ENCODE data around the gene PDE6A. TPM values are rescaled to one million over a fixed set of nuclear protein-coding genes. Genes with fewer than 3 reads are reported as not detected.
A peak's percentile ranks its signal among the peaks of the same experiment; 100 is the strongest.
"Not testable (repeated sequence)": the region's sequence is repeated elsewhere in the genome, so short reads cannot be mapped to it uniquely, and the experiment has no call there.

PDE6A gene
- total RNA-seq, 1 donor from 2014 or later: not detected

DNA sequence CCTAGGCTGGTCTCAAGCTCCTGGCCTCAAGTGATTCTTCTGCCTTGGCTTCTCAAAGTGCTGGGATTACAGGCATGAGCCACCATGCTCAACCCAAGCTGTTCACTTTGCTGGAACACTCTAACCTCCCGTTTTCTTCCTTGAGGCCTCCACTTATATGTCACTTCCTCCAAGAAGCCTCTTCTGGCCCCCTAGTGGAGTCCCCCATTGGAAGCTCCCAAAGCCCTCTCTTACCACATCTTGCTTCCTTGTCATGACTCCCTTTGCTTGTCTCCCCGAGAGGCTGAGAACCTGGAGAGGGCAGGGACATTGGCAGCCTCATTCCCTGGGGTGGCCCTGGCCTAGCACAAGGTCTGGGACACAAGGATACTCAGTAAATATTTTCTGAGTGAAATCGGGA, 80.8 kb downstream of the PDE6A start:
- DNase-seq (ENCODE audit: low spot score): no peak

- DNase-seq (ENCODE audit: low spot score): no peak
Measured at GRCh38 chr5:149863176-149863575, 81.4 kb downstream of the PDE6A start.

DNA sequence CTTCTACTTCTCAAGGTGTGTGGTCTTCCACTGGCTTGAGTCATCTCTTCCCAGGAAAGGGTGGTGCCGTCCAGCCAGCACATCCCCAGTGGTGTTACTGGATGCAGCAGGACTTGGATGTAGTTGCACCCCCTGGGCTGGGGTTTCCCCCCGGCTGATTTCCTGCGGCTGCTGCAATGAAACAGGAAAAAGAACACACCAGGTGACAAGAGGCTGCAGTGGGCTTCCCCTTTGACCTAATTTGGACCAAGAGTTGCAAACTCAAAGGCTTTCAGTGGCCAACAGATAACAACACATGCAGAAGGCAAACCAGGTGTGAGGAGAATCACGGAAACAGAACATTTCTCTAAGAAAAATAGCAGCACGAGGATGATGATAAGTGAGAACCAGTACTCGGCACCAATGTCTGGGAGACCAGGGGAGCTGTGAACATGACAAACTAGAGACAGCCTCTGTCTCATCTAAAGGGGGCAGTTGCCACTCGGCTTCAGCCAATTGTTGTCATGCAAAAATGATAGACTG, 83.7 kb downstream of the PDE6A start:
- no peak for DNase-seq (ENCODE audit: low spot score)

DNA sequence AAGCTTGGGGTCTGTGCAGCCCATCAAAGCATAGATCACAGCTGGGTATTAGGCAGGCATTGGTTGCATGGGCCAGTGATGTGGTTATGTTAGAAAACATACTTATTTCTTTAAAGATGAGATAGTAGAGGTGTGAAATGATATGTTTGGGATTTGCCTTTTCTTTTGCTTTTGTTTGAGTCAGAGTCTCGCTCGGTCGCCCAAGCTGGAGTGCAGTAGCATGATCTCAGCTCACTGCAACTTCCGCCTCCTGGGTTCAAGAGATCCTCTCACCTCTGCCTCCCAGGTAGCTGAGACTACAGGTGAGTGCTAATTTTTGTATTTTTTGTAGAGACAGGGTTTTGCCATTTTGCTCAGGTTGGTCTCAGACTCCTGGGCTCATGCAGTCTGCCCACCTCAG, 84.8 kb downstream of the PDE6A start:
- DNase-seq (ENCODE audit: low spot score): no peak

DNA sequence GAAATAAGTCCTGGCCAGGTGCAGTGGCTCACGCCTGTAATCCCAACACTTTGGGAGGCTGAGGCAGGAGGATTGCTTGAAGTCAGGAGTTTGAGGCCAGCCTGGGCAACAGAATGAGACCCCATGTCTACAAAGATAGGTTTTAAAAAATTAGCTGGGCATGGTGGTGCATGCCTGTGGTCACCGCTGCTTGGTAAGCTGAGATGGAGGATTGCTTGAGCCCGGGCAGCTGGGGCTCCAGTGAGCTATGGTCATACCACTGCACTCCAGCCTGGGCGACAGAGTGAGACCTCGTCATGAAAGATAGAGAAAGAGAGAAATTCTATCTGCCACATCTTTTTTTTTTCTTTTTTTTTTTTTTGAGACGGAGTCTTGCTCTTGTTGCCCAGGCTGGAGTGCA, 86.1 kb downstream of the PDE6A start:
- DNase-seq (ENCODE audit: low spot score): not testable (repeated sequence)

DNA sequence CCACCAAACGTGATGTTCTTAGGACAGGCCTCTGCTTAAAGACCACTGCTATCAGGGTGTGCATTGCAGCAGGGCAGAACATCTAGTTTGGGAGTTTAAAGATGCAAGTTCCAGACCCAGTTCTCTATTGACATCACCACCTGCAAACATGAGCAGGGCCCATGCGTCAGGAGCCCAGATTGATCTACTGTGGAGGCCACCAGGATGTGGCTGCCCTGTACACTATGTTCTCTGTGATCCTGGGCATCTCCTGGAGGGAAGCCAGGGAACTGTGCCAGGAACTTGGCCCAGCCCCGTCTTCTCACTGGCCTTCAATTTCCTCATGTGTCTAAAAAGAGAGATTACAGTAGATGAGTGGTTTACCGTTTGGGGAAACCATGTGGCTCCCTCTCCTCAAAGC, 87.1 kb downstream of the PDE6A start:
- DNase-seq (ENCODE audit: low spot score): peak; percentile 90

GRCh38 chr5:149855366-149855765, 89.2 kb downstream of the PDE6A start:
- no peak for DNase-seq (ENCODE audit: low spot score)

- no peak for DNase-seq (ENCODE audit: low spot score)
Measured at GRCh38 chr5:149854866-149855265, 89.7 kb downstream of the PDE6A start.

- DNase-seq (ENCODE audit: low spot score): no peak
Measured at GRCh38 chr5:149853701-149854100, 90.9 kb downstream of the PDE6A start.

GRCh38 chr5:149853331-149853648, 91.3 kb downstream of the PDE6A start:
- no peak for DNase-seq (ENCODE audit: low spot score)

DNA sequence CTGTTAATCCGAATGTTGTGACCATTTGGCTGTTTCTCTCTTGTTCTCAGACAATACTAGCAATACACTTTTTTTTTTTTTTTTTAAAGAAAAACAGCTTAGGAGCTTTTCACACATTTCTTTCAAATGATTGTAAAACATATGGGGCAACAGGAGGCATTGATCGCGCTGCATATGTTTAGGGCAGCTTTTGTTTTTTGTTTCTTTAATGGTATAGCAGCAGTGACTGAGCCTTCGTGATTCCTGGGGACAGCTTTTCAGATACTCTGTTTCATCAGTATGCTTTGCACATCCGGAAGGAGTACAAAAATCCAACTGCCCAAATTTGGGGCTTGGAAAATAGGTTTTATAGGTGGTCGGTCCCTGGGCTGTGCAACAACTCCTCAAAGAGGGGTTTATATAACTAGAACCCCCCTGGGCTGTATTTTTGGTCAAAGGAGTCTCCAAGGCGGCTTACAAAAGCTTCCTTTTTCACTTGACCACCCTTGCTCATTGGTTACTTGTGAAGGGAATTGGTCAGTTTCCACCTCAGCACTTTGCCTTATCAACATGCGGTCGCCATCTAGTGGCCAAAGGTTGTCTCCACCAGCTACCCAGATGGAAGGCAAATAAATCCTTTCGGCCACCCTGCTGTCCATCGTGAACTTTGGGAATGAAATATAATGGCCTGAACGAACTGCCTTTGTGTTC, 91.8 kb downstream of the PDE6A start:
- DNase-seq (ENCODE audit: low spot score): peak; percentile 80

- DNase-seq (ENCODE audit: low spot score): no peak
Measured at GRCh38 chr5:149851211-149851610, 93.4 kb downstream of the PDE6A start.

DNA sequence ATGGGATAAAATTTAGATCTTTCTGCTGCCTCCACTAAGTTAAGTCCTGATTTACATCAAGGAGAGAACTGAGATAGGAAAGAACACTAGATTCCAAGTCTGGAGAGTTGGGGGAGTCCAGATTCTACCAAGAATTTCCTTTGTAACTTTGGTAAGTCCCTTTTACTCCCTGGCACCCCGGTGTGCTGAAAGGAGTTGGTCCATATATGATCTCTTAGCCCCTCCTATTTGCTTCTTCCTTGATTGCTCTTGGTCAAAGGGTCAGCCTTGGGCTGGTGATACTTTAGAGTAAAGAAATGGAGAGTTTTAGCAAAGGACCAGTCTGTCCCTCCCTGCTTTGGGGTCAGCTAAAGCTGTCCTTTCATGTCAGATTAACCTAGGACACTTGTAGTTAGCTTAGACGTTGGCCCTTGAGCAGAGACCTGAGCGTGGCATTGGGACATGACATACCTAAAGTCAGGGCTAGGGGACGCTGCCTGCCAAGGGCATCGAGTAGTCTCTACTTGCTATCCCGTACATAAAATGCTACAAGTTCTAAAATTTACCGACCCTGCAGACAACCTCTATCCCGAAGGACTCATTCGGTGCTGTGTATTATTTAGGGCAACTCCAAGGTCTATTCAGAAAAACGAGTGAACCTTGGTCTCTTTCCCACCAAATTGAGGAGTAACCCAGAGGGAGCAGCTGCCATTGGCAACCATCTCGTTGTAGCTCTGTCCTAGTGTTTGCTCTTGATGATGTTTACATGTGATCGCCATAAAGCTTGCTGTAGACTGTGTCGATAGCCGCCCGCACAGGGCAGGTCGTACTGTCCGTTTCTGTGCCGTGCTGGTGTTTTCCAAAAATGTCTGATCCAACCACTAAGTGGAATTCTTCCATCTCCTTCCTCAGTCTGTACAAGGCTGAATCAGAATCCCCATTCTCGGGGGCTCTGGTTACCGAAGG, 94.4 kb downstream of the PDE6A start:
- DNase-seq (ENCODE audit: low spot score): no peak

GRCh38 chr5:149849280-149849965, 95.2 kb downstream of the PDE6A start:
- DNase-seq (ENCODE audit: low spot score): no peak

DNA sequence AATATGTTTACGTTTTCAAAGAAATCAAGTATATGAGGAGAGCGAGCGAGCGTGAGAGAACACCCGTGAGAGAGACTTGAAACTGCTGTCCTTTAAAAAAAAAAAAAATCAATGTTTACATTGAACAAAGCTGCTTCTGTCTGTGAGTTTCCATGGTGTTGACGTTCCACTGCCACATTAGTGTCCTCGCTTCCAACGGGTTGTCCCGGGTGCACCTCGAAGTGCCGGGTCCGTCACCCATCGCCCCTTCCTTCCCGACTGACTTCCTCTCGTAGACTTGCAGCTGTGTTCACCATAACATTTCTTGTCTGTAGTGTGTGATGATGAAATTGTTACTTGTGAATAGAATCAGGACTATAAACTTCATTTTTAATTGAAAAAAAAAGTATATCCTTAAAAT, 97.0 kb downstream of the PDE6A start:
- no peak for DNase-seq (ENCODE audit: low spot score)

GRCh38 chr5:149846021-149846420, 98.6 kb downstream of the PDE6A start:
- DNase-seq (ENCODE audit: low spot score): no peak

DNA sequence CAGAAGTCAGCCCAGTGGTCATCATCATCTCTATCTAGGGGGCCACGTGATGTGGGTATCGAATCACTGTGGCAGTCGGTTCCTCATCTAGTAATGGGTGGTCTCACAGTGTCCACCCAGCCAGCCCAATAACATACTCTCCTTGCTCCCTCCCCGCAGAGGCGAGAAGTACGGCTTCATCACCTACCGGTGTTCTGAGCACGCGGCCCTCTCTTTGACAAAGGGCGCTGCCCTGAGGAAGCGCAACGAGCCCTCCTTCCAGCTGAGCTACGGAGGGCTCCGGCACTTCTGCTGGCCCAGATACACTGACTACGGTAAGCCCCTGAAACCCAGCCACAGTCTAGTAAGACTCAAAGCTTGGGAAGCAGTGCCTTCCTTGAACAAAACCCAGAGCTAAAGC, 99.0 kb downstream of the PDE6A start:
- DNase-seq (ENCODE audit: low spot score): no peak

DNA sequence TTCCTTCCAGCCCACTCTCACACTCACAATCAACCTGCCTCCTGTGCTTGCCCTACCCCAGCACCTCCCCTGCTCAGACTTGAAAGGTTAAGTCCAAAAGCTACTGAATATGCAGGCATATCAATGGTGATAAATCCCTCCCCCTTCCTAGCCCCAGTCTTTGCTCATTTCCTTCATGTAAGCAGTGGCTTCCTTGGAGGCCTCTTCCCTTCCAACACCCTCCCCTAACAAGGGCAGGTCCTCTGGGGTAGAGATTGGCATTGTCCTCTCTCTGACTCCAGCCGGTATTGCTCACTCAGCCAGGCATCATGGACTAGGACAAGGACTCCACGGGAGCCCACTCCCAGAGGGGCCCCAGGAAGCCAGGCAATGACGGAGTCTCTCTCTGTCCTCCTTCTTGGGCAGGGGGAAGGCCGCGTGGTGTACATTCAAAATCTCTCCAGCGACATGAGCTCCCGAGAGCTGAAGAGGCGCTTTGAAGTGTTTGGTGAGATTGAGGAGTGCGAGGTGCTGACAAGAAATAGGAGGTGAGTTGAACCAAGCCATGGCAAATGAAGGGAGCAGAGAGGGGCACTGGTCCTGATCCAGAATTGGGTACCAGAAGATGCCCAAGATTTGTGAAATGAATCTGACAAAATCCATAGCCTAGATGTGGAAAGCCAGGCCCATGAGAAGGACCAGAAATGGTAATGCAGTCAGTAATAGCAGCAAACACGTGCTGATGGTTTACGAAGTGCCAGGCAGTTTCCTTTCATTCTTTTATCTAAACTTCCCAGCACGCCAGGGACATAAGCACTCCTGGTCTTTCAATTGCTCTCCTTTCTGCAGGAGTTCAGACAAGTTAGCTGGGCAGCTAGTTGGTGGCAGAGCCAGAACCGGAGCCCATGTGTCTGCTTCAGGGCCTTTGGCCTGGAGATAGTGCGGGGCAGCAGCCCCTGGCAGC, 102.5 kb downstream of the PDE6A start:
- no peak for DNase-seq (ENCODE audit: low spot score)

DNA sequence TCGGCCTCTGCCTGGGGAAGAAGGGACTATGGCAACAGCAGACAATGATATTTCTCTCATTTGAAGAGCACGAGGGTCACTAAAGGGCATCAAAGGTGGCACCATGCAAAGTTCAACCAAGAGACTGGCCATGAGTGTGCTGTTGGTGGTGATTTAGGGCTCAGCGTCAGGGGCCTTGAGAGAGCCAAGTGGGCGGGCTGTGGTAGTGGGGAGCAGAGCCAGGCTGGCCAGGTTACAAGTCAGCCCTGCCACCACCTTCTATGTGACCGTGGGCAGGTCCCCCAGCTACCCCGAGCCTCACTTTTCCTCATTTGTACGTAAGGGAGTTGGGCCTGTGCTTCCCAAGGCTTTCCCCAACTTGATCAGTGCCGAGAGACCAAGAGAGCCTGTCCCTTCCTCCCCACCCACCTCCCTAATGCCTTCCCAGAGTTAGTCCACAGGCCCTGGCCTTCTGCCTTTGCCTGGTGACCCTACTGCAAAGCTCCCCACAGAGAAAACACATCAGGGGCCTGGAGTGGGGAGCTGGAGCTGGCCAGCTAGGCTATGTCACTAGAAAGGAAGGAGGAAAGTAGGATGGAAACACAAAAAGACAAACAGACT, 104.3 kb downstream of the PDE6A start:
- DNase-seq (ENCODE audit: low spot score): no peak

GRCh38 chr5:149839761-149840160, 104.8 kb downstream of the PDE6A start:
- DNase-seq (ENCODE audit: low spot score): no peak
